ENCODE data around the gene POLR2E. TPM values are rescaled to one million over a fixed set of nuclear protein-coding genes. Genes with fewer than 3 reads are reported as not detected.

The POLR2E gene
- total and polyA plus RNA-seq, 10 of the 15 experiments (the other 5 are each of a cell fraction or from before 2014, with no cell fraction given): 4.0 to 487 (median 200) TPM

DNA sequence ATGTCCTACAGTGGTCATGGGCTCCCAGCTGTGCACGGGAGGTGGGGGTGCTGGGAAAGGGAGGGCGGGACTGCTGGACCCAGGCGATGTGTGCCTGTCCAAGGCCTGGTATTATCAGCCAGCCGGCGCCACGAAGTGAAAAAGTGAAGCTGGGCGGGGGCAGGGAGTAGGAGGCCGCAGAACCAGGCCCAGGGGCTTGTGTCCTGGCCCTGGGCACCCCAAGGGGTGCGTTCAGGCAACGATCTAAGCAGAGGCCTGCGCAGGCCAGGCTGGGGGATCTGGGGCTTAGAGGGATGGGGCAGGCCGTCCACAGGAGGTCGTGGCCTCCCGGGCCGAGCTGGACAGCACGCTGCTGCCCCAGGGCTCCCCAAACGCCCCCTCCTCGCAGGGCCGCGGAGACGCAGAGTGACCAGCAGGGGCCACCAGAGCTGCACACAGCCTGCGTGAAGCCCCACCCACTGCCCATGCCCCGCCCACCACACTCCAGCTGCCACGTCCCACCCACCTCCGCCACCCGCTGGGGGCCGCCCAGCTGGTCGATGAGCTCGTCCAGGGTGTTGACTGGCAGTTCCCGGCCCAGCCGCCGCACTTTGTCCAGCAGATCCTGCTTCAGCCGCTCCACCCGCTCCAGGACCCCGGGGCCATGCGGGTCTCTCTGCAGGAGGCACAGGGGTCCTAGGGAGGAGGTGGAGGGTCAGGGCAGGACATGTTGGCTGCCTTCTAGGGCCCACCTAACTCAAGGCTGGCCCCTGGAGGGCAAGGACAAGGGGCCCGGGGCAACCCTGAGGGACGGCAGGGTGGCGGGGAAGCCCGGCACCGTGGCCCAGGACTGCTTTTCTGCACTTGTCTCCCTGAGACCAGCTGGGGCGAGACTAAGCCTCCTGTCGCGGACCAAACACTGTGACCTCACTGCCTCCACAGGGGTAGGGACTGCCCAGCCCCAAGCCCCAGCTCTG, 18.1 kb upstream of the POLR2E start:
- Histone ChIP-seq H3K4me1 (ENCODE audit: control insufficient read depth, insufficient read depth, low read length) (0 out of 2 replicates have a peak, but pooled peaks cover 3% of the 10 kb centered on the region), H3K9ac (ENCODE audit: control insufficient read depth, insufficient read depth, low read length) (no peak overlapping the region), H2AFZ (ENCODE audit: control insufficient read depth, low read depth, low read length) (no peak overlapping the region), H3K4me3 (no peak overlapping the region), H3K36me3 (ENCODE audit: control insufficient read depth in 2 of 2, insufficient read depth in 2 of 2, low read length in 1 of 2) (peaks cover 0 to 28% of the 10 kb centered on the region in 2 experiments; a peak in 3 of 4 replicates), H3K4me2 (ENCODE audit: control insufficient read depth, insufficient read depth) (no peak overlapping the region), H4K20me1 (ENCODE audit: control insufficient read depth, insufficient read depth) (no peaks in the 10 kb centered on the region), H3K27ac (ENCODE audit: control insufficient read depth, insufficient read depth) (no peak overlapping the region), H3K9me3 (replicated peaks; ENCODE audit: control insufficient read depth, insufficient read depth, low read length) (no peaks in the 10 kb centered on the region), H3K27me3 (replicated peaks in 1 of 2; ENCODE audit: control insufficient read depth in 2 of 2, insufficient read depth in 2 of 2, low read length in 1 of 2) (no peaks in the 10 kb centered on the region), H3K79me2 (ENCODE audit: control insufficient read depth, insufficient read depth, low read length) (no peaks in the 10 kb centered on the region)
- DNase-seq (ENCODE audit: low read depth, low spot score): peak; percentile 24
- in situ Hi-C loops (cut with MboI): no loop called here
- POLR2A ChIA-PET: interaction anchor here (0.6 to 1.4 kb wide), 8 partner anchors 15 to 92 kb away, joined by 3 to 8 read pairs (median 3); no protein-coding TSS in a partner anchor
- BruUV-seq (replicated peaks): no TSS peak
- 42% methylated on average over 31 of the region's 44 CpGs for WGBS (ENCODE audit: insufficient coverage, insufficient replicate concordance, low lambda C conversion rate, missing lambda C conversion rate)
- intact Hi-C loops (cut with micrococcal nuclease; ENCODE audit: unreplicated experiment): loop anchor here (5.0 kb wide), 1 partner anchor 79 kb away; no protein-coding TSS in a partner anchor
- SMC1A ChIA-PET (ENCODE audit: uncharacterized antibody, unreplicated experiment): interaction anchor here (0.9 to 3.1 kb wide), 11 partner anchors 11 to 127 kb away, joined by 3 to 24 read pairs (median 4); partner anchors contain the start of gene RNU6-2
- peak; percentile 81 for FAIRE-seq
- CTCF ChIA-PET: interaction anchor here (0.6 to 3.1 kb wide), 32 partner anchors 9 to 260 kb away, joined by 3 to 49 read pairs (median 4); partner anchors contain the start of genes ABCA7, ARHGAP45, ATP5F1D and CNN2
- peak; percentile 93 for ATAC-seq
- RAD21 ChIA-PET (ENCODE audit: unreplicated experiment): interaction anchor here (0.6 to 3.0 kb wide), 29 partner anchors 10 to 156 kb away, joined by 3 to 38 read pairs (median 4); partner anchors contain the start of genes ABCA7, CBARP and CIRBP
- TF ChIP-seq, protein P1, sequence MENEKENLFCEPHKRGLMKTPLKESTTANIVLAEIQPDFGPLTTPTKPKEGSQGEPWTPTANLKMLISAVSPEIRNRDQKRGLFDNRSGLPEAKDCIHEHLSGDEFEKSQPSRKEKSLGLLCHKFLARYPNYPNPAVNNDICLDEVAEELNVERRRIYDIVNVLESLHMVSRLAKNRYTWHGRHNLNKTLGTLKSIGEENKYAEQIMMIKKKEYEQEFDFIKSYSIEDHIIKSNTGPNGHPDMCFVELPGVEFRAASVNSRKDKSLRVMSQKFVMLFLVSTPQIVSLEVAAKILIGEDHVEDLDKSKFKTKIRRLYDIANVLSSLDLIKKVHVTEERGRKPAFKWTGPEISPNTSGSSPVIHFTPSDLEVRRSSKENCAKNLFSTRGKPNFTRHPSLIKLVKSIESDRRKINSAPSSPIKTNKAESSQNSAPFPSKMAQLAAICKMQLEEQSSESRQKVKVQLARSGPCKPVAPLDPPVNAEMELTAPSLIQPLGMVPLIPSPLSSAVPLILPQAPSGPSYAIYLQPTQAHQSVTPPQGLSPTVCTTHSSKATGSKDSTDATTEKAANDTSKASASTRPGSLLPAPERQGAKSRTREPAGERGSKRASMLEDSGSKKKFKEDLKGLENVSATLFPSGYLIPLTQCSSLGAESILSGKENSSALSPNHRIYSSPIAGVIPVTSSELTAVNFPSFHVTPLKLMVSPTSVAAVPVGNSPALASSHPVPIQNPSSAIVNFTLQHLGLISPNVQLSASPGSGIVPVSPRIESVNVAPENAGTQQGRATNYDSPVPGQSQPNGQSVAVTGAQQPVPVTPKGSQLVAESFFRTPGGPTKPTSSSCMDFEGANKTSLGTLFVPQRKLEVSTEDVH (IDR thresholded peaks at IDR 0.05; ENCODE audit: low read depth, partially characterized antibody): no peak
- TF ChIP-seq RAD21 (IDR thresholded peaks at IDR 0.05; ENCODE audit: insufficient read depth, low read depth, low read length) (peak; percentile 69), TCF3 (IDR thresholded peaks at IDR 0.05; ENCODE audit: borderline replicate concordance, insufficient read depth, low read depth, low read length) (peak; percentile 88), NFYA (IDR thresholded peaks at IDR 0.05; ENCODE audit: borderline replicate concordance, low read depth, low read length) (no peak), BMI1 (IDR thresholded peaks at IDR 0.05; ENCODE audit: borderline replicate concordance) (no peak), NBN (IDR thresholded peaks at IDR 0.05) (0 out of 2 replicates have a peak, but pooled peaks have one; percentile 15), MTA2 (IDR thresholded peaks at IDR 0.05; ENCODE audit: low read depth) (no peak), JUNB (IDR thresholded peaks at IDR 0.05) (no peak), POLR2AphosphoS5 (IDR thresholded peaks at IDR 0.05; ENCODE audit: low read length) (no peak; the same call in 1 of the 2 replicates), NRF1 (conservative IDR thresholded peaks at IDR 0.05; ENCODE audit: low read depth, low read length) (no peak), SMARCA5 (IDR thresholded peaks at IDR 0.05) (0 out of 2 replicates have a peak, but pooled peaks have one; percentile 23), CHD2 (IDR thresholded peaks at IDR 0.05; ENCODE audit: borderline replicate concordance, low read depth, low read length) (no peak), LARP7 (IDR thresholded peaks at IDR 0.05) (peak; percentile 43; the same call in 1 of the 2 replicates), TBL1XR1 (IDR thresholded peaks at IDR 0.05; ENCODE audit: low read depth, low read length) (no peak), SMAD1 (IDR thresholded peaks at IDR 0.05; ENCODE audit: low read depth, partially characterized antibody) (no peak)
- TF ChIP-seq, protein P2, sequence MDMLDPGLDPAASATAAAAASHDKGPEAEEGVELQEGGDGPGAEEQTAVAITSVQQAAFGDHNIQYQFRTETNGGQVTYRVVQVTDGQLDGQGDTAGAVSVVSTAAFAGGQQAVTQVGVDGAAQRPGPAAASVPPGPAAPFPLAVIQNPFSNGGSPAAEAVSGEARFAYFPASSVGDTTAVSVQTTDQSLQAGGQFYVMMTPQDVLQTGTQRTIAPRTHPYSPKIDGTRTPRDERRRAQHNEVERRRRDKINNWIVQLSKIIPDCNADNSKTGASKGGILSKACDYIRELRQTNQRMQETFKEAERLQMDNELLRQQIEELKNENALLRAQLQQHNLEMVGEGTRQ (IDR thresholded peaks at IDR 0.05; ENCODE audit: borderline replicate concordance, low read depth, low read length): no peak
- TF ChIP-seq, protein P3, sequence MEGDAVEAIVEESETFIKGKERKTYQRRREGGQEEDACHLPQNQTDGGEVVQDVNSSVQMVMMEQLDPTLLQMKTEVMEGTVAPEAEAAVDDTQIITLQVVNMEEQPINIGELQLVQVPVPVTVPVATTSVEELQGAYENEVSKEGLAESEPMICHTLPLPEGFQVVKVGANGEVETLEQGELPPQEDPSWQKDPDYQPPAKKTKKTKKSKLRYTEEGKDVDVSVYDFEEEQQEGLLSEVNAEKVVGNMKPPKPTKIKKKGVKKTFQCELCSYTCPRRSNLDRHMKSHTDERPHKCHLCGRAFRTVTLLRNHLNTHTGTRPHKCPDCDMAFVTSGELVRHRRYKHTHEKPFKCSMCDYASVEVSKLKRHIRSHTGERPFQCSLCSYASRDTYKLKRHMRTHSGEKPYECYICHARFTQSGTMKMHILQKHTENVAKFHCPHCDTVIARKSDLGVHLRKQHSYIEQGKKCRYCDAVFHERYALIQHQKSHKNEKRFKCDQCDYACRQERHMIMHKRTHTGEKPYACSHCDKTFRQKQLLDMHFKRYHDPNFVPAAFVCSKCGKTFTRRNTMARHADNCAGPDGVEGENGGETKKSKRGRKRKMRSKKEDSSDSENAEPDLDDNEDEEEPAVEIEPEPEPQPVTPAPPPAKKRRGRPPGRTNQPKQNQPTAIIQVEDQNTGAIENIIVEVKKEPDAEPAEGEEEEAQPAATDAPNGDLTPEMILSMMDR (IDR thresholded peaks at IDR 0.05 in 2 of 3, conservative IDR thresholded peaks at IDR 0.05 in 1 of 3; ENCODE audit: control insufficient read depth in 2 of 3, extremely low read depth in 1 of 3, insufficient read depth in 1 of 3, low read depth in 3 of 3, low read length in 3 of 3): peak; percentile 62 to 90 (median 90)

Measured in GM12878 (cell line).